SJSA1 (cell line): ENCODE results near the gene TSPAN5. TPM values are rescaled to one million over a fixed set of nuclear protein-coding genes. Genes with fewer than 3 reads are reported as not detected.
"Not testable (repeated sequence)": the region's sequence is repeated elsewhere in the genome, so short reads cannot be mapped to it uniquely, and the experiment has no call there.

Source experiments
- DNase-seq, 2 experiments: peaks; one replicate each; pipeline ENCODE4 v3.0.0-alpha.2; 2015 to 2020; ENCODE audit warnings: low spot score in 2 of 2, low read depth in 1 of 2
- H3K27ac ChIP-seq: fragments of 250-450 bp; sonication (Bioruptor Pico); 2 replicates; pipeline ENCODE4 v1.5.1; 2020; ENCODE audit warnings: mild to moderate bottlenecking, moderate library complexity
- H3K27me3 ChIP-seq: fragments of 250-450 bp; sonication (Bioruptor Pico); replicated peaks from 2 replicates; pipeline ENCODE4 v1.5.1; 2020; ENCODE audit warnings: mild to moderate bottlenecking, moderate library complexity
- H3K36me3 ChIP-seq: fragments of 250-450 bp; sonication (Bioruptor Pico); 2 replicates; pipeline ENCODE4 v1.5.1; 2020; ENCODE audit warnings: mild to moderate bottlenecking
- H3K4me1 ChIP-seq: fragments of 250-450 bp; sonication (Bioruptor Pico); replicated peaks from 2 replicates; pipeline ENCODE4 v1.6.1; 2021; ENCODE audit warnings: mild to moderate bottlenecking
- H3K4me3 ChIP-seq: fragments of 250-450 bp; sonication (Bioruptor Pico); 2 replicates; pipeline ENCODE4 v1.5.1; 2020; ENCODE audit warnings: mild to moderate bottlenecking
- H3K9me3 ChIP-seq: fragments of 250-450 bp; sonication (Bioruptor Pico); replicated peaks from 2 replicates; pipeline ENCODE4 v1.5.1; 2020; ENCODE audit warnings: mild to moderate bottlenecking
- total RNA-seq: library from RNA; depleted of rRNA; stranded (reverse); fragments of >200 nt; shearing (Covaris generic); gene quantifications from 2 replicates; pipeline ENCODE4 v1.2.3, GENCODE V29; 2014

The TSPAN5 gene
- total RNA-seq, 1 experiment from 2014 or later = 20.0 TPM

- Histone ChIP-seq H3K4me1 (peaks cover 8% of the 10 kb centered on the region), H3K9me3 (no peaks in the 10 kb centered on the region), H3K4me3 (no peak overlapping the region), H3K27ac (no peak overlapping the region), H3K27me3 (no peaks in the 10 kb centered on the region), H3K36me3 (no peaks in the 10 kb centered on the region)
- DNase-seq = no peak
Observed at GRCh38 chr4:98544818-98545414, 113.5 kb downstream of the TSPAN5 start.

- Histone ChIP-seq H3K4me1 (peaks cover 8% of the 10 kb centered on the region), H3K27ac (no peak overlapping the region), H3K36me3 (no peaks in the 10 kb centered on the region), H3K9me3 (no peaks in the 10 kb centered on the region), H3K27me3 (no peaks in the 10 kb centered on the region), H3K4me3 (no peak overlapping the region)
- no peak for DNase-seq
Observed at GRCh38 chr4:98544141-98544817, 114.1 kb downstream of the TSPAN5 start.

DNA sequence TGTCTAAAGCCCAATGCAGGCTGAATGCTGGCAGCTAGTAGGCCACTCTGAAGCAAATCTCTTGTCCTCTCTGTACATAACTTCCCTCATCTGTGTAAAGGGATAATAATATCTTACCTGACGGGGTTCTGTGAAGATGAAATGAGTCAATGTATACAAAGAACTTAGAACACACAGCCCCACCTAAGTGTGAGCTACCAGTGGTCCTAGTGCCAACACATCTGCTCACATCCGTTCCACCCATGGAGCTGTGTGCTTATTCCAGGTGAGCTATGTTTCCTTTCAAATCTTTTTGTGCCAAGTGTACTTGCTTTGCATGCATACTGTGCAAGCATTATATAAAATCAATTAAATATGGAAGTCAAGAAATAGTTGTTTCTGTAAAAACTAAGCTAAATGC, 116.4 kb downstream of the TSPAN5 start:
- Histone ChIP-seq H3K9me3 (no peaks in the 10 kb centered on the region), H3K4me1 (peaks cover 6% of the 10 kb centered on the region), H3K36me3 (no peaks in the 10 kb centered on the region), H3K4me3 (no peak overlapping the region), H3K27me3 (no peaks in the 10 kb centered on the region), H3K27ac (no peak overlapping the region)
- no peak for DNase-seq

DNA sequence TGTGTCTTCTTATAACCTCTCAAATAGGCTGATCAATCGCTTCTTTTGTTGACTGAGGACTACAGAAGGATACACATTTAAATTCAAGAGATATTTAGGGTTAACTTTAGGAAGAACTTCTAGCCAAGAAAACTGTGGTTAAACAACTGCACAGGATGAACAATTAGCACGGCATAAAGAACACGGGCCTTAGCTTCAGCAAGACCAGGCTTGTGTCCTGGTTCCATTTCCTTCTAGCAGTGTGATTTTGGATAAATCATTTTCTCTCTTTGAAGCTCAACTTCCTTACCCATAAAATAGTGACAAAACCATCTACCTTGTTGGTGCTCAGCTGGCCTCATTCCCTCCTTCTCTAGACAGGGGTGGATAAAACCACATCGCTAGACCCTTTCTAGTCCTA, 117.6 kb downstream of the TSPAN5 start:
- H3K4me3 ChIP-seq = no peak overlapping the region
- DNase-seq = no peak
- H3K9me3 ChIP-seq = no peaks in the 10 kb centered on the region
- H3K4me1 ChIP-seq = no peaks in the 10 kb centered on the region
- peaks cover 2% of the 10 kb centered on the region; the same call in 1 of the 2 replicates for H3K36me3 ChIP-seq
- no peaks in the 10 kb centered on the region for H3K27me3 ChIP-seq
- H3K27ac ChIP-seq = no peak overlapping the region

GRCh38 chr4:98539741-98540140, 118.7 kb downstream of the TSPAN5 start:
- Histone ChIP-seq H3K9me3 (no peaks in the 10 kb centered on the region), H3K4me1 (no peaks in the 10 kb centered on the region), H3K4me3 (no peak overlapping the region), H3K36me3 (peaks cover 4% of the 10 kb centered on the region; the same call in 1 of the 2 replicates), H3K27ac (no peak overlapping the region), H3K27me3 (no peaks in the 10 kb centered on the region)
- DNase-seq = no peak

- no peaks in the 10 kb centered on the region for H3K27me3 ChIP-seq
- no peak overlapping the region for H3K4me3 ChIP-seq
- no peak overlapping the region for H3K27ac ChIP-seq
- no peaks in the 10 kb centered on the region for H3K4me1 ChIP-seq
- no peaks in the 10 kb centered on the region for H3K9me3 ChIP-seq
- peaks cover 4% of the 10 kb centered on the region; the same call in 1 of the 2 replicates for H3K36me3 ChIP-seq
- DNase-seq = no peak
Observed at GRCh38 chr4:98539299-98539698, 119.1 kb downstream of the TSPAN5 start.

GRCh38 chr4:98536631-98537030, 121.8 kb downstream of the TSPAN5 start:
- Histone ChIP-seq H3K9me3 (no peaks in the 10 kb centered on the region), H3K36me3 (peaks cover 4% of the 10 kb centered on the region; the same call in 1 of the 2 replicates), H3K27me3 (no peaks in the 10 kb centered on the region), H3K4me3 (no peak overlapping the region), H3K4me1 (no peaks in the 10 kb centered on the region), H3K27ac (no peak overlapping the region)
- DNase-seq = no peak

DNA sequence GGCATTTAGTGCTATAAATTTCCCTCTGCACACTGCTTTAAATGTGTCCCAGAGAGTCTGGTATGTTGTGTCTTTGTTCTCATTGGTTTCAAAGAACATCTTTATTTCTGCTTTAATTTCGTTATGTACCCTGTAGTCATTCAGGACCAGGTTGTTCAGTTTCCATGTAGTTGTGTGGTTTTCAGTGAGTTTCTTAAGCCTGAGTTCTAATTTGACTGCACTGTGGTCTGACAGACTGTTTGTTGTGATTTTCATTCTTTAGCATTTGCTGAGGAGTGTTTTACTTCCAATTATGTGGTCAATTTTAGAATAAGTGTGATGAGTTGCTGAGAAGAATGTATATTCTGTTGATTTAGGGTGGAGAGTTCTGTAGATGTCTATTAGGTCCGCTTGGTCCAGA, 124.3 kb downstream of the TSPAN5 start:
- H3K9me3 ChIP-seq, H3K27ac ChIP-seq, H3K27me3 ChIP-seq, DNase-seq, H3K4me3 ChIP-seq, H3K4me1 ChIP-seq, H3K36me3 ChIP-seq: not testable (repeated sequence)

DNA sequence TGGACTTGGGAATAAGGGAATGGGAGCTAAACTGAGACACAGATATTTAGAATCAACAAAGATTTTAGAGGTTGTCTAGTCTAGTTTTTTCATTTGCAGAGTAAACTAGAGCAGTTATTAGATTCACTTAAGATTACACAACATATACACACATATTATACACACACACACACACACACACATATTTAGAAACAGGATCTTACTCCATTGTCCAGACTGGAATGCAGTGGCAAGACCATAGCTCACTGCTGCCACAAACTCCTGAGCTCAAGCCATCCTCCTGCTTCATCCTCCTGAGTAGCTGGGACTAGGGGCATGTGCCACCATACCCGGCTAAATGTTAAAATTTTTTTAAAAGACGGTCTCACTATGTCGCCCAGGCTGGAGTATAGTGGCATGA, 127.8 kb downstream of the TSPAN5 start:
- Histone ChIP-seq H3K9me3 (no peaks in the 10 kb centered on the region), H3K27ac (no peak overlapping the region), H3K27me3 (no peaks in the 10 kb centered on the region), H3K4me3 (no peak overlapping the region), H3K36me3 (no peaks in the 10 kb centered on the region), H3K4me1 (peaks cover 8% of the 10 kb centered on the region)
- no peak for DNase-seq

DNA sequence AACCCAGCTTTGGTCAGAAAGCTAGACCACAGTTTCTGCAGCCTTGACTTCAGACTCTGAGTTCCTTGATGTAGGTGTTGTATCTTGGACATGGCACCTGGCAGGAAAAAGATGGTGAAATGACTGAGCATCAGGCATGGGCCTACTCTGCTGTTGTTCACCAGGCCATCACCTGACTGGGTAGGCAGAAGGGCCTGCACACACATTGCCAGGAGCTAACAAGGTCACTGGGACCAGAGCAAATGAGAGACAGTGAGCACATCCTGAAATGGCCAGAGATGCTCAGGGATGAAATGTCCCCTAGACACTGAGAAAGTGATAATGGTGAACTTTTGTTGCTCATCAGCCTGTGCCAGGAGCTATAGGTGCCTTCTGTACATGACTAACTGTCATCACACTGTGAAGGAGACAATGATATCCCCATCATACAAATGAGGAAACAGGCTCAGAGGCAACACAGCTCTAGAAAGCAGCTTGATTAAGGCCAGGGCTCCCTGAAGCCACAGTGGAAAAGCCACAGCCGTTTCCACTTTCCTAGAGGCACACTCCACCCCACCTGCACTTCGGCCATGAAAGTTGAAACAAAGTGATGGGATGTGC, 128.3 kb downstream of the TSPAN5 start:
- H3K9me3 ChIP-seq = no peaks in the 10 kb centered on the region

GRCh38 chr4:98528882-98529281, 129.5 kb downstream of the TSPAN5 start:
- H3K36me3 ChIP-seq = no peaks in the 10 kb centered on the region
- H3K27ac ChIP-seq = no peak overlapping the region
- no peaks in the 10 kb centered on the region for H3K9me3 ChIP-seq
- peaks cover 22% of the 10 kb centered on the region for H3K4me1 ChIP-seq
- H3K4me3 ChIP-seq = no peak overlapping the region
- no peak for DNase-seq
- no peaks in the 10 kb centered on the region for H3K27me3 ChIP-seq

More for the DNA sequence above, 128.3 kb downstream of the TSPAN5 start:
- Histone ChIP-seq H3K4me1 (peaks cover 10% of the 10 kb centered on the region), H3K4me3 (no peak overlapping the region), H3K27ac (no peak overlapping the region), H3K27me3 (no peaks in the 10 kb centered on the region), H3K36me3 (no peaks in the 10 kb centered on the region)
- DNase-seq = no peak

- H3K4me3 ChIP-seq = no peak overlapping the region
- peaks cover 34% of the 10 kb centered on the region for H3K4me1 ChIP-seq
- H3K27me3 ChIP-seq = no peaks in the 10 kb centered on the region
- no peaks in the 10 kb centered on the region for H3K36me3 ChIP-seq
- no peaks in the 10 kb centered on the region for H3K9me3 ChIP-seq
- no peak for DNase-seq
- no peak overlapping the region for H3K27ac ChIP-seq
Observed at GRCh38 chr4:98527534-98528269, 130.7 kb downstream of the TSPAN5 start.

GRCh38 chr4:98524230-98524629, 134.2 kb downstream of the TSPAN5 start:
- Histone ChIP-seq H3K27ac (peak overlapping the region; percentile 82), H3K4me1 (peaks cover 59% of the 10 kb centered on the region)

More at GRCh38 chr4:98524230-98524629, 134.2 kb downstream of the TSPAN5 start:
- no peak overlapping the region for H3K4me3 ChIP-seq
- H3K27me3 ChIP-seq = no peaks in the 10 kb centered on the region
- no peak for DNase-seq
- no peaks in the 10 kb centered on the region for H3K36me3 ChIP-seq
- H3K9me3 ChIP-seq = no peaks in the 10 kb centered on the region
